Measurements from ENCODE around the gene PACC1.
"Not testable (repeated sequence)": the region's sequence is repeated elsewhere in the genome, so short reads cannot be mapped to it uniquely, and the experiment has no call there.

Gene PACC1

DNA sequence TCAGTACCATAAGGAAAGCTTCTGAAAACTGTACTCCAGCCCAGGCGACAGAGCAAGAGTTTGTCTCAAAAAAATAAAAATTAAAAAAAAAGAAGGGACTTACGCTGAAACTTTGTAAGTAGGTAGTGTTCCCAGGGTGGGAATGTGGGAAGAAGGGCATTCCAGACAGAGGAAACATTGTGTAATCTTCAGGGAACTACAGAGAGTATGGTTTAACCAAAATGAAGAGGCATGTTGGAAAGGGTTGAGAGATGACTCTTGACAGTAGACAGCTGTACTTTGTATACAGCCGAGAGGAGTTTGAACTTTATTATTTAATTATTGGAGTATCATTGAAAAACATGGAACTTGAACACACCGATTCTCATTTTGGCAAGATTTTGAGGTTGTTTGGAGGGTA, 86.4 kb downstream of the PACC1 start:
- no peak for DNase-seq (ENCODE audit: low spot score)

DNA sequence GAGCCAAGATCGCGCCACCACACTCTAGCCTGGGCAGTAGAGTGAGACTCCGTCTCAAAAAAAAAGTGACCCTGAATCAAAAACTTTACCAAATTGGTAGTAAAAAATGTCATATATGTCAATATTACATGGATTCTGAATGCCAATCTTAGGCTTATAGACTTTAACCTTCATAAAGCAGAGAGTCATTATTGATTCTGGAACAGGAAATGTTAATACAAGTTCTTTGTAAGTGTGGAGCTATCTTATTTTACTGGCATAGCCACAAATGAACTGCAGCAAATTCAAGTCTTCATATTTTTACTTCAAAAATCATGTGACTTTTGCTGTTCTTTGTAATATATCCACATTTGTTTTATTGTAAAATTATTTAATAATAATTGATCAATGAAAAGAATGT, 88.1 kb downstream of the PACC1 start:
- DNase-seq (ENCODE audit: low spot score) = no peak

DNA sequence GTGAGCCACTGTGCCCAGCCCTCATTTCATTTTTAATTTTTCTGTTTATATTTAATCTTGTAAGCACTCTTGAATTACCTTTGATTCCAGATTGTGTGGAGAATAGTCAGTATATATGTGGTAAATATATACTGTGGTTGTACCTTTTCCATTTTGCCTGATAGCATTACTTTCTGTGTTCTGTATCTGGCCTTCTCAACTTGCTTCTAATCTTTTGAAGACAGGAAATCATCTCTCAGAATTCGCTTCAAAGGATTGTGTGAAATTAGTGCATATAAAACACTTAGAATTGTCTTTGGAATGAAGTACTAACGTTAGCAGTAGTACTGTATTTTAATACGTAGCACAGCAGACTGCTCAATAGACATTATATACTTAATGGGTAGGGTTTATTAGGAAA, 91.6 kb downstream of the PACC1 start:
- no peak for DNase-seq (ENCODE audit: low spot score)

DNA sequence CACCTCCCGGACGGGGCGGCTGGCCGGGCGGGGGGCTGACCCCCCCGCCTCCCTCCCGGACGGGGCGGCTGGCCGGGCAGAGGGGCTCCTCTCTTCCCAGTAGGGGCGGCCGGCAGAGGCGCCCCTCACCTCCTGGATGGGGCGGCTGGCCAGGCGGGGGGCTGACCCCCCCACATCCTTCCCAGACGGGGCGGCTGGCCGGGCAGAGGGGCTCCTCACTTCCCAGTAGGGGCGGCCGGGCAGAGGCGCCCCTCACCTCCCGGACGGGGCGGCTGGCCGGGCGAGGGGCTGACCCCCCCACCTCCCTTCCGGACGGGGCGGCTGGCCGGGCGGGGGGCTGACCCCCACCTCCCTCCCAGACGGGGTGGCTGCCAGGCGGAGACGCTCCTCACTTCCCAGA, 93.7 kb downstream of the PACC1 start:
- not testable (repeated sequence) for DNase-seq (ENCODE audit: low spot score)

DNA sequence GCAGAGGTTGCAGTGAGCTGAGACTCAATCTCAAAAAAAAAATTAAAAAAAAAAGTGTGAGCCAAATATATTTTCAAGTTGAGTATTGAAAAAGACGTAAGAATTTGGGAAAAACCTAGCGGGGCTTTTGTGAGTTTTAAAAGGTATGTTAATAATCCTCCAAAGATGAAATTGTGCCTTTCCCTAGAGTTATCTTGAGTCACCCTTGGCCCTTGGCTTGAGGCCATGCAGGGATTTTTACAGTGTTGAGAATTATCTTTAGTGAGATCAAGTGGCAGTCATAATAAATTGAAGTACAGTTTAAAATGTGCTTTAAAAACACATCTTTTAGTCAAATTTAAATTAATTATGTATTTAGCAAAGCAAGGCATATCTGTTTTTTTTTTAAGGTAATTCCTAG, 96.8 kb downstream of the PACC1 start:
- no peak for DNase-seq (ENCODE audit: low spot score)

DNA sequence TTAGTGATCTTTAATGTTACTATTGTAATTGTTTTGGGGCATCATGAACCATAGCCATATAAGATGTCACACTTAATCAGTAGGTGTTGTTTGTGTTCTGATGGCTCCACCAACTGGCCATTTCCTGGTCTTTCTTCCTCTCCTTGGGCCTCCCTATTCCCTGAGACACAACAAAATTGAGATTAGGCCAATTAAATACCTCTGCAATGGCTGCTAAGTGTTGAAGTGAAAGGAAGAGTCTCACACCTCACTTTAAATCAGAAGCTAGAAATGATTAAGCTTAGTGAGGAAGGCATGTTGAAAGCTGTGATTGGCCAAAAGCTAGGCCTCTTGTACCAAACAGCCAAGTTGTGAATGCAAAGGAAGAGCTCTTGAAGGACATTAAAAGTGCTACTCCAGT, 98.8 kb downstream of the PACC1 start:
- peak; percentile 61 for DNase-seq (ENCODE audit: low spot score)

DNA sequence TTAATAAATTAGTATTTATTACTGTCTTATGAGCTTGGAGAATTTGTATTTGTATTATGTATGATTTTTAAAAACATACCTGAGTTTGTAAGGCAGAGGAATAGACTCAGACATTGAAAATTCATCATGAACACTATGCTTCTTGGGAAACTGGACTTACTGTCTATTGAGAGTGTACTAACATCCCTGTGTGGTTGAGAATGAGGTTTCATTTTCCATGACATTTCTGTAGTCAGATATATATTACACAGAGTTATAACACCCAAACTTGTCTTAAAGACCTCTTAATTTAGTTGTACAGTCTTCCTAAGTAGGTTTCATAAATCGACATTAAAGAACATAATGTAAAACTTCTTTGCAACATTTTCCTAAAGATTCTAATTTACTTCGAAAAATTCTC, 99.5 kb downstream of the PACC1 start:
- DNase-seq (ENCODE audit: low spot score) = no peak

Measured in activated CD4-positive, alpha-beta T cell treated with anti-CD3 and anti-CD28 coated beads, Interleukin-2, Interleukin-4, amounts not matched to agents 100 ng/mL and 50 ng/mL, durations not matched to agents 16 hours and 8 hours (primary cell).